Measurements from ENCODE around the gene SOX9.

DNA sequence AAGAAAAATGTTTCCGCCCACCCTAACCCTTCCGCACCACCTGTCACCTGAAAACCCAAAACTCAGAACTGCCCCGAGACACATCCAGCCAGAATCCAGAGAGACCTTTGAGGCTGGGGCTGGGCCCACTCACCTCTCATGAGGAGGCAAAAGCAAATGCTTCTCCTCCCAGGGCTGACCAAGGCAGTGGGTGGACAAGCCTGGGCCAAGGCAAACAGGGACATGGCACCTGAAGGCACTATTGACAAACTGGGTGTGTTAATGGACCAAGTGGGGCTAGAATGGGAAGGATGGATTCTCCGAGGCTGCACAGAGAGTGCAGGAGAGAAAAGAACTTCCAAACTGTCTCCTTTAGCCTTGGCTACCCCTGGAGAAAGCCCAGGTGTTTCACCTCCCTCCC lies 54.4 kb downstream of the SOX9 start:
- TF ChIP-seq, protein P1, sequence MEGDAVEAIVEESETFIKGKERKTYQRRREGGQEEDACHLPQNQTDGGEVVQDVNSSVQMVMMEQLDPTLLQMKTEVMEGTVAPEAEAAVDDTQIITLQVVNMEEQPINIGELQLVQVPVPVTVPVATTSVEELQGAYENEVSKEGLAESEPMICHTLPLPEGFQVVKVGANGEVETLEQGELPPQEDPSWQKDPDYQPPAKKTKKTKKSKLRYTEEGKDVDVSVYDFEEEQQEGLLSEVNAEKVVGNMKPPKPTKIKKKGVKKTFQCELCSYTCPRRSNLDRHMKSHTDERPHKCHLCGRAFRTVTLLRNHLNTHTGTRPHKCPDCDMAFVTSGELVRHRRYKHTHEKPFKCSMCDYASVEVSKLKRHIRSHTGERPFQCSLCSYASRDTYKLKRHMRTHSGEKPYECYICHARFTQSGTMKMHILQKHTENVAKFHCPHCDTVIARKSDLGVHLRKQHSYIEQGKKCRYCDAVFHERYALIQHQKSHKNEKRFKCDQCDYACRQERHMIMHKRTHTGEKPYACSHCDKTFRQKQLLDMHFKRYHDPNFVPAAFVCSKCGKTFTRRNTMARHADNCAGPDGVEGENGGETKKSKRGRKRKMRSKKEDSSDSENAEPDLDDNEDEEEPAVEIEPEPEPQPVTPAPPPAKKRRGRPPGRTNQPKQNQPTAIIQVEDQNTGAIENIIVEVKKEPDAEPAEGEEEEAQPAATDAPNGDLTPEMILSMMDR (conservative IDR thresholded peaks at IDR 0.05): no peak
- no peak for TF ChIP-seq EZH2 (IDR thresholded peaks at IDR 0.05; ENCODE audit: low read depth)

Data from PC-9 (cell line).